NCI-H345 treated with DMSO at 0.1 percent for 48 hours (cell line): ENCODE data around the gene MED13L.
"Not testable (repeated sequence)": the region's sequence is repeated elsewhere in the genome, so short reads cannot be mapped to it uniquely, and the experiment has no call there.

ENCODE experiments used
- DNase-seq: peaks from one replicate; lab custom pipeline; 2025; ENCODE audit not compliant: unreplicated experiment; lab: John Stamatoyannopoulos, UW

MED13L gene

GRCh38 chr12:116304621-116305020 is 27.1 kb upstream of the MED13L start:
- no peak for DNase-seq

- no peak for DNase-seq
Measured at GRCh38 chr12:116303929-116304328, 26.4 kb upstream of the MED13L start.

- no peak for DNase-seq
Measured at GRCh38 chr12:116303066-116303465, 25.6 kb upstream of the MED13L start.

- no peak for DNase-seq
Measured at GRCh38 chr12:116302166-116303058, 24.9 kb upstream of the MED13L start.

GRCh38 chr12:116301621-116302020 is 24.1 kb upstream of the MED13L start:
- DNase-seq, result no peak

- DNase-seq, result no peak
Measured at GRCh38 chr12:116299665-116300328, 22.3 kb upstream of the MED13L start.

GRCh38 chr12:116299064-116299463 is 21.6 kb upstream of the MED13L start:
- DNase-seq, result no peak

- DNase-seq, result no peak
Measured at GRCh38 chr12:116298578-116298977, 21.1 kb upstream of the MED13L start.

- no peak for DNase-seq
Measured at GRCh38 chr12:116297224-116297834, 19.8 kb upstream of the MED13L start.

GRCh38 chr12:116295327-116296263 is 18.1 kb upstream of the MED13L start:
- DNase-seq, result no peak

- no peak for DNase-seq
Measured at GRCh38 chr12:116294454-116295165, 17.1 kb upstream of the MED13L start.

GRCh38 chr12:116293687-116294453 is 16.4 kb upstream of the MED13L start:
- DNase-seq, result no peak

- DNase-seq, result no peak
Measured at GRCh38 chr12:116291218-116291617, 13.7 kb upstream of the MED13L start.

- DNase-seq, result no peak
Measured at GRCh38 chr12:116288735-116289134, 11.2 kb upstream of the MED13L start.

GRCh38 chr12:116287842-116288301 is 10.4 kb upstream of the MED13L start:
- no peak for DNase-seq

- DNase-seq, result no peak
Measured at GRCh38 chr12:116284396-116284795, 6.9 kb upstream of the MED13L start.

GRCh38 chr12:116283881-116284280 is 6.4 kb upstream of the MED13L start:
- not testable (repeated sequence) for DNase-seq

- no peak for DNase-seq
Measured at GRCh38 chr12:116282371-116283286, 5.1 kb upstream of the MED13L start.
